GM19397 (cell line): ENCODE data around the gene RTP2.
A peak's percentile ranks its signal among the peaks of the same experiment; 100 is the strongest.
"Not testable (repeated sequence)": the region's sequence is repeated elsewhere in the genome, so short reads cannot be mapped to it uniquely, and the experiment has no call there.

Experiments used
- ATAC-seq: cut with Tn5 transposase; IDR thresholded peaks from one replicate; pipeline ENCODE4 v1.9.1; 2021; ENCODE audit warnings: mild to moderate bottlenecking, moderate library complexity; ENCODE audit not compliant: unreplicated experiment

The RTP2 gene

GRCh38 chr3:187717572-187717971, 15.2 kb upstream of the RTP2 start:
- ATAC-seq = no peak

- peak; percentile 79 for ATAC-seq
These were observed 12.1 kb upstream of the RTP2 start for GRCh38 chr3:187714404-187714979.

- no peak for ATAC-seq
These were observed 11.1 kb upstream of the RTP2 start for GRCh38 chr3:187713504-187713903.

- no peak for ATAC-seq
These were observed 6.8 kb upstream of the RTP2 start for GRCh38 chr3:187709155-187709554.

GRCh38 chr3:187708696-187709095, 6.3 kb upstream of the RTP2 start:
- no peak for ATAC-seq

- no peak for ATAC-seq
These were observed 4.6 kb upstream of the RTP2 start for GRCh38 chr3:187706971-187707370.

- no peak for ATAC-seq
These were observed 2.8 kb upstream of the RTP2 start for GRCh38 chr3:187705164-187705563.

- no peak for ATAC-seq
These were observed 2.1 kb downstream of the RTP2 start for GRCh38 chr3:187700249-187700648.

GRCh38 chr3:187698499-187699399, 3.6 kb downstream of the RTP2 start:
- no peak for ATAC-seq

- ATAC-seq = no peak
These were observed 6.3 kb downstream of the RTP2 start for GRCh38 chr3:187696021-187696420.

GRCh38 chr3:187695449-187695848, 6.9 kb downstream of the RTP2 start:
- ATAC-seq = no peak

GRCh38 chr3:187694801-187695200, 7.6 kb downstream of the RTP2 start:
- no peak for ATAC-seq

- no peak for ATAC-seq
These were observed 8.9 kb downstream of the RTP2 start for GRCh38 chr3:187693431-187693830.

- no peak for ATAC-seq
These were observed 12.4 kb downstream of the RTP2 start for GRCh38 chr3:187689984-187690383.

GRCh38 chr3:187686621-187687273, 15.6 kb downstream of the RTP2 start:
- no peak for ATAC-seq

- ATAC-seq = no peak
These were observed 16.4 kb downstream of the RTP2 start for GRCh38 chr3:187685948-187686347.

GRCh38 chr3:187684880-187685279, 17.5 kb downstream of the RTP2 start:
- ATAC-seq = no peak

- ATAC-seq = no peak
These were observed 17.9 kb downstream of the RTP2 start for GRCh38 chr3:187684444-187684843.

- not testable (repeated sequence) for ATAC-seq
These were observed 20.6 kb downstream of the RTP2 start for GRCh38 chr3:187681756-187682155.

- no peak for ATAC-seq
These were observed 22.5 kb downstream of the RTP2 start for GRCh38 chr3:187679638-187680396.

GRCh38 chr3:187678726-187679268, 23.6 kb downstream of the RTP2 start:
- ATAC-seq = no peak
